ENCODE data around the gene MT1G. TPM values are rescaled to one million over a fixed set of nuclear protein-coding genes. Genes with fewer than 3 reads are reported as not detected.

The MT1G gene
- total RNA-seq, 2 experiments from 2014 or later: 35.9 to 39.0 TPM

GRCh38 chr16:56664506-56664905 lies 3.4 kb downstream of the MT1G start:
- no peak overlapping the region for H3K4me3 Mint-ChIP-seq
- CTCF ChIA-PET: interaction anchor here (0.6 to 1.6 kb wide), 3 partner anchors 18 to 81 kb away, joined by 3 read pairs; no protein-coding TSS in a partner anchor
- POLR2A ChIA-PET: no interaction called here
- no peak for DNase-seq
- peaks cover 5% of the 10 kb centered on the region for H3K36me3 Mint-ChIP-seq (ENCODE audit: low read depth)
- peaks cover 46% of the 10 kb centered on the region for H3K27me3 Mint-ChIP-seq
- H3K9me3 Mint-ChIP-seq: no peaks in the 10 kb centered on the region
- ATAC-seq: no peak
- peaks cover 24% of the 10 kb centered on the region for H3K4me1 Mint-ChIP-seq (ENCODE audit: low read depth)
- intact Hi-C loops (cut with micrococcal nuclease): no loop called here
- TF ChIP-seq, protein P1, sequence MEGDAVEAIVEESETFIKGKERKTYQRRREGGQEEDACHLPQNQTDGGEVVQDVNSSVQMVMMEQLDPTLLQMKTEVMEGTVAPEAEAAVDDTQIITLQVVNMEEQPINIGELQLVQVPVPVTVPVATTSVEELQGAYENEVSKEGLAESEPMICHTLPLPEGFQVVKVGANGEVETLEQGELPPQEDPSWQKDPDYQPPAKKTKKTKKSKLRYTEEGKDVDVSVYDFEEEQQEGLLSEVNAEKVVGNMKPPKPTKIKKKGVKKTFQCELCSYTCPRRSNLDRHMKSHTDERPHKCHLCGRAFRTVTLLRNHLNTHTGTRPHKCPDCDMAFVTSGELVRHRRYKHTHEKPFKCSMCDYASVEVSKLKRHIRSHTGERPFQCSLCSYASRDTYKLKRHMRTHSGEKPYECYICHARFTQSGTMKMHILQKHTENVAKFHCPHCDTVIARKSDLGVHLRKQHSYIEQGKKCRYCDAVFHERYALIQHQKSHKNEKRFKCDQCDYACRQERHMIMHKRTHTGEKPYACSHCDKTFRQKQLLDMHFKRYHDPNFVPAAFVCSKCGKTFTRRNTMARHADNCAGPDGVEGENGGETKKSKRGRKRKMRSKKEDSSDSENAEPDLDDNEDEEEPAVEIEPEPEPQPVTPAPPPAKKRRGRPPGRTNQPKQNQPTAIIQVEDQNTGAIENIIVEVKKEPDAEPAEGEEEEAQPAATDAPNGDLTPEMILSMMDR (IDR thresholded peaks at IDR 0.05): no peak
- no peak overlapping the region for H3K27ac Mint-ChIP-seq

DNA sequence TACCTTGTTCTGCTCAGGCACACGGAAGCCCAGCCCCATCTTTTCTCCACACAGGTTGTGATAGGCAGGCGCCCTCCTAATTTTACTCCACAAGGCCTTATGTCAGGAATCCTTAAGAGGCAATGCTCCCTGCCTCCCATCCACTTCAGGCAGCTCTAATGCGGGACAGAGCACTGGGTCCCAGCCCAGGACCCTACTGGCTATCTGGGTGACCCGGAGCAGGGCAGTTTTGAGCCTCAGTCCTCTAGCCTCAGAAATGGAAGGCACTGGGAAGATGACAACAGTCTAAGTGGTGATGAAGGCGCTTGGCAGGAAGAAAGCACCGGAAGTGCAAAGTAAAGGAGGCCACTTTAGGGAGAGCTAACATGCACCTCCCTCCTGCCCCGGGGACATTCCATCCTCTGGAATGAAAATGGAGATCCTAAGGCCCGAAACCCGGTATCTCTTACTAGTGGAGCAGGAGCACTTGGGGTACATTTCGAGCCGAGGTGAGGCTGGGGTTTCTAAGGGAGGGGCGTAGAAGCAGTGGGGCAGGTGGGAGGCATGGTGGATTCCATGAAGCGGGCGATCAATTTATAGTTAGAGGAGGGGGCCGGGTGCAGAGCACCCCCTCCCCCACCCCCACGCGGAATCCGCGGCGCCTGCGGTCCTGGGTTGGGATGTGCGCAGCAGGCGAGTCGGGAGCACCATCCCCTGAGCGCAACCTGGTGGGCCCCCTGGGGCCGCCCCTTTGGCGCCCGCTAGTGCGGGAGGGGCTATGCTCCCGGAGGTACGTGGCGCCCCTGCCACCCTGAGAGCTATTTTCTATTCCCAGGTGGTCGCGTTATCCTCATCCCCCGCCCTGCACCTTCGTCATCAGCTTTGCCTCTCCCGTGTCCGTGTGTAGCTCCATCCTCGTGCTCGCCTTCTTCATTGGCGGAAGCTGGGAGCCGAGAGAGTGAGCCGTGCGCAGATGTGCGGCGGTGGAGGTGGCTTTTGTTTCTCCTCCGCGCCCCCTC lies 5.2 kb downstream of the MT1G start:
- ATAC-seq: peak; percentile 63
- DNase-seq: peak; percentile 64
- intact Hi-C loops (cut with micrococcal nuclease): no loop called here
- no peaks in the 10 kb centered on the region for H3K9me3 Mint-ChIP-seq
- peaks cover 30% of the 10 kb centered on the region for H3K27me3 Mint-ChIP-seq
- ChIA-PET POLR2A (interaction anchor here (0.6 to 2.5 kb wide), 4 partner anchors 11 to 30 kb away, joined by 3 to 11 read pairs (median 7); partner anchors contain the start of genes MT1B, MT1M and MT1X), CTCF (interaction anchor here (0.7 to 1.6 kb wide), 3 partner anchors 11 to 19 kb away, joined by 3 read pairs; no protein-coding TSS in a partner anchor)
- peaks cover 5% of the 10 kb centered on the region for H3K36me3 Mint-ChIP-seq (ENCODE audit: low read depth)
- H3K4me1 Mint-ChIP-seq (ENCODE audit: low read depth): peaks cover 20% of the 10 kb centered on the region
- H3K27ac Mint-ChIP-seq: peak overlapping the region; percentile 84
- TF ChIP-seq, protein P1 (IDR thresholded peaks at IDR 0.05): no peak
- H3K4me3 Mint-ChIP-seq: peak overlapping the region; percentile 77

DNA sequence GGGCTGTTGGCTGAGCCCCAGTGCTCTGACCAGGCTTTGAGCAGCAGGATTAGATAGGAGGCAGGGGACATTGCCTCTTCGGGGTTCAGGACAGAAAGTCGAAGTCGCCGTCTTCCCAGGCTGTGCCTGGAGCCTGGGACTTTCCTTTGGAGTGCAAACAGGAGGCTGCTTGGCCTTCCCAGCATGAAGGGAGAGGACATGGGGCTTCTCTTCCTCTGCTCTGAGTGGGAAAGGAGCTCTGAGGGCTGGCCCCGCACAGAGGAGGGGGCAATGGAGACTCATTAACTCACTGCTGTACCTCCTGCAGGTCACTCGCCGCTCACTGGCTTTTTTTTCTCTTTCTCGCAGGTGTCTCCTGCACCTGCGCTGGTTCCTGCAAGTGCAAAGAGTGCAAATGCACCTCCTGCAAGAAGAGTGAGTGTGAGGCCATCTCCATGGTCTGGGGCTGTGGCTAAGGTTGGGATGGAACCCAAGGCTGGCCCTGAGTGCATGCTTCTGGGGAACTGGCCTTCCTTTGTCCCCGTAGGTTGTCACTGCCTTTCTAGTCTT lies 9.5 kb downstream of the MT1G start:
- Mint-ChIP-seq H3K4me3 (peak overlapping the region; percentile 92), H3K27me3 (peaks cover 2% of the 10 kb centered on the region), H3K9me3 (no peaks in the 10 kb centered on the region), H3K27ac (peak overlapping the region; percentile 82), H3K36me3 (ENCODE audit: low read depth) (peaks cover 3% of the 10 kb centered on the region), H3K4me1 (ENCODE audit: low read depth) (peaks cover 16% of the 10 kb centered on the region)
- no peak for ATAC-seq
- intact Hi-C loops (cut with micrococcal nuclease): no loop called here
- ChIA-PET POLR2A (no interaction called here), CTCF (no interaction called here)
- DNase-seq: no peak
- TF ChIP-seq, protein P1 (IDR thresholded peaks at IDR 0.05): no peak

GRCh38 chr16:56657555-56658326 lies 10.1 kb downstream of the MT1G start, which contains the start of gene MT1F:
TSS of gene MT1F (plus strand) at chr16:56657959. CDS start at chr16:56658059, 100 bp downstream.
- POLR2A ChIA-PET: interaction anchor here (1.0 kb wide), 1 partner anchor 32 kb away, joined by 3 read pairs; the partner anchor contains the start of gene MT1E
- peaks cover 3% of the 10 kb centered on the region for H3K36me3 Mint-ChIP-seq (ENCODE audit: low read depth)
- H3K4me1 Mint-ChIP-seq (ENCODE audit: low read depth): peaks cover 14% of the 10 kb centered on the region

More at GRCh38 chr16:56657555-56658326, 10.1 kb downstream of the MT1G start, which contains the start of gene MT1F:
- intact Hi-C loops (cut with micrococcal nuclease): no loop called here
- DNase-seq (peak; percentile 82), ATAC-seq (peak; percentile 83)
- H3K27ac Mint-ChIP-seq: peak within 1 kb of the TSS; percentile 82
- TF ChIP-seq, protein P1 (IDR thresholded peaks at IDR 0.05): no peak
- H3K27me3 Mint-ChIP-seq: no peaks in the 10 kb centered on the region
- no peaks in the 10 kb centered on the region for H3K9me3 Mint-ChIP-seq
- CTCF ChIA-PET: interaction anchor here (2.8 kb wide), 1 partner anchor 14 kb away, joined by 14 read pairs; no protein-coding TSS in a partner anchor
- H3K4me3 Mint-ChIP-seq: peak within 1 kb of the TSS; percentile 92
